GM12892 (cell line): ENCODE measurements around the gene CENPV.

Source experiments
- POLR2A ChIP-seq: IDR thresholded peaks from 2 replicates; pipeline ENCODE4 v1.6.1; 2011; ENCODE audit warnings: low read depth, low read length, control low read depth
- POLR2AphosphoS5 ChIP-seq: IDR thresholded peaks from 2 replicates; pipeline ENCODE4 v1.6.1; 2011; ENCODE audit warnings: low read depth, low read length, control low read depth
- TAF1 ChIP-seq: IDR thresholded peaks from 2 replicates; pipeline ENCODE4 v1.6.1; 2011; ENCODE audit warnings: low read depth, mild to moderate bottlenecking, control low read depth, low read length, borderline replicate concordance

DNA sequence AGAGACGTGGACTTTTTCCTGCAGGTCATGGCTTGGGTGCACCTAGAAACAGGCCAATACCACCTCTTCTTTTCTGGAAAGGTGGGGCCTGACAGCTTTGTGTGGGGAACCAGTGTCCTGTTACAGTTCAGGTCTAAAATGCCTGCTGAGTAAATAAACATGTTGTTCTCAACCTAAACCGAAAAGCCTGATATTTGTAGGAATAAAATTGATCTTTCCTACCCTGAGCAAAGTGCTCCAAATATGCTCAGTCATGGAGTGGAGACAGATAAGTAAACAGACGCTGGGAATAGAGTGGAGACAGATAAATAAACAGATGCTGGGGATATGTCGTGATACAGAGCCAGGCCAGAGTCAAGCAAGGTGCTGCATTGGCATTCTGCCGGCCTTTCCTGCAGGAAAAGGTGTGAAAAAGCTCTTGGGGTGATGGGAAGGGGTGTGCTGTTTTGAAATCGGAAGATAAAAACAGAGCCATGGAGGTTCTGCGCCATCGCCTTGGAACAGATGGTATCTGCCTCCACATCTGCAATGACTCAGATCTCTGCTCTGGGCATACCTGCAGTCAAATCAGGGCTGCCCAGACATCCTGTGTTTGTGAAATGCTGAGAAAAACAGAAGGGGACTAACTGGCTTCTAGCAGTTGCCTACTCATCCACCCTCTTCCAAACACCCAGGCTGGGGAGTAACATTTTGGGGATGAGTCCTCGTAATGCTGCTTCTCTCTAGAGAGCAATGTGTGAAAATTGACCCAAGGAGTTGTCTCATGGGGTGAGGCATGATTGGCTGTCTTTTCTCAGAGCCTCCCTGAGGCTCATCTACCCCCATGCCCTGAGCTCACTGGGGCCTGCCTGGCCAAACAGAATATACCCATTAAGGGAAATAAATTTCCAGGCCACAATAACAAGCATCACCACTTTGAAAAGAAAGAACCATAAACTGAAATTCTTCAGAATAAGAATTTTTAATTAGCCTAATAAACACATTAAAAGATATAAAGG, 45.3 kb upstream of the CENPV start:
- TF ChIP-seq POLR2A: no peak
- TF ChIP-seq TAF1: no peak
- no peak for TF ChIP-seq POLR2AphosphoS5
